ENCODE data around the gene GMCL1. TPM values are rescaled to one million over a fixed set of nuclear protein-coding genes. Genes with fewer than 3 reads are reported as not detected.

The GMCL1 gene
- total and polyA plus RNA-seq, 2 of the 13 experiments (the other 11 are each of a cell fraction or from before 2014, with no cell fraction given): 18.7 to 24.0 TPM

- no peak for TF ChIP-seq ZNF609 (CRISPR knock-in tag; IDR thresholded peaks at IDR 0.05; ENCODE audit: borderline replicate concordance)
- no peak for TF ChIP-seq ZFYVE20 (CRISPR knock-in tag; IDR thresholded peaks at IDR 0.05; ENCODE audit: borderline replicate concordance, low read depth)
- TF ChIP-seq GTF3A (CRISPR knock-in tag; conservative IDR thresholded peaks at IDR 0.05): peak; percentile 74; the same call in 1 of the 2 replicates
- peak; percentile 32 for TF ChIP-seq PHF21A (CRISPR knock-in tag; IDR thresholded peaks at IDR 0.05)
- TF ChIP-seq HDAC2 (CRISPR knock-in tag; IDR thresholded peaks at IDR 0.05): peak; percentile 90
- no peak for TF ChIP-seq ATF3 (CRISPR knock-in tag; IDR thresholded peaks at IDR 0.05)
- TF ChIP-seq ZBTB49 (CRISPR knock-in tag; IDR thresholded peaks at IDR 0.05; ENCODE audit: borderline replicate concordance): peak; percentile 91; the same call in 1 of the 2 replicates
- peak; percentile 68 for TF ChIP-seq FOSL2 (CRISPR knock-in tag; IDR thresholded peaks at IDR 0.05)
- peak; percentile 68 for TF ChIP-seq ZNF407 (CRISPR knock-in tag; IDR thresholded peaks at IDR 0.05; ENCODE audit: not compliant biosample characterization)
- TF ChIP-seq SP1 (IDR thresholded peaks at IDR 0.05): no peak
- TF ChIP-seq SP1 (CRISPR knock-in tag; IDR thresholded peaks at IDR 0.05): peak; percentile 70; the same call in 1 of the 2 replicates
- peak; percentile 63; the same call in 1 of the 2 replicates for TF ChIP-seq DR1 (CRISPR knock-in tag; IDR thresholded peaks at IDR 0.05)
These were observed 64.5 kb downstream of the GMCL1 start, which contains the start of gene SNRNP27 (continued) for GRCh38 chr2:69893684-69894551.
